SW 1271 (cell line): Measurements from ENCODE around the gene C10orf53.

Source experiments
- DNase-seq, 2 experiments: peaks; one replicate each; lab custom pipeline; 2025; lab: John Stamatoyannopoulos, UW

Gene C10orf53

DNA sequence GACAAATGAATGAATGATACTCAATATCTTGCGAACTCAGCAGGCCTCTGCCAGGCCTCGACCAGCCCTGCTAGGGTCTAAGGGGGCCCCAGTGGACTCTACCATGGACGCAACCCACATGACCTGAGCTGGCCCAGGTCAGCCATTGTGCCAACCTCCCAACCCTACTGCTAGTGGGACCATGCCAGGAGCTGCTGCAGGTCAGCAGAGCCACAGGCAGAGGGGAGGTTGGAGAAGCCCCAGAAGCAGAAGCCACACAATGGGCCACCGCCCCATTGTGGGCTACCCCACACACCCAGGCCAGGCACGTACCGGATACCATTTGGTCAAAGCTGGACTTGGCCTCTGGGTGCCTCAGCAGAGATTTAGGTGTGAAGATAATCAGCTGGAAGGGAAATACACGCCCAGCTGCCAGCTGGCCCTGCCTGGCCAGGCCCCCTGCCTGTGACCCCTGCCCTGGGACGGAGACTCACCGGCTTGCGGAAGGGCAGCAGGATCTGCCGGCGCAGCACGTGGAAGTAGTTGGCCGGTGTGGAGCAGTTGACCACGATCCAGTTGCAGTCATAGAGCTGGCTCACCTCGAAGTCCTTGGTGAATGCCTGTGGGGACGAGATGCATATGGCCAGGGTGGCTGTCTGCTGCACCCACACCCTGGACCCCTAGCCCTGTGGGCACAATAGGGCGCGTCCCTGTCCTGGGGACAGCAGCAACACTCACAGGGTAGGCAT, 58.2 kb downstream of the C10orf53 start:
- no peak for DNase-seq

GRCh38 chr10:49738616-49739360, 59.3 kb downstream of the C10orf53 start:
- no peak for DNase-seq

- DNase-seq: no peak
Measured at GRCh38 chr10:49739426-49739825, 60.0 kb downstream of the C10orf53 start.

GRCh38 chr10:49740346-49741107, 61.1 kb downstream of the C10orf53 start:
- no peak for DNase-seq

DNA sequence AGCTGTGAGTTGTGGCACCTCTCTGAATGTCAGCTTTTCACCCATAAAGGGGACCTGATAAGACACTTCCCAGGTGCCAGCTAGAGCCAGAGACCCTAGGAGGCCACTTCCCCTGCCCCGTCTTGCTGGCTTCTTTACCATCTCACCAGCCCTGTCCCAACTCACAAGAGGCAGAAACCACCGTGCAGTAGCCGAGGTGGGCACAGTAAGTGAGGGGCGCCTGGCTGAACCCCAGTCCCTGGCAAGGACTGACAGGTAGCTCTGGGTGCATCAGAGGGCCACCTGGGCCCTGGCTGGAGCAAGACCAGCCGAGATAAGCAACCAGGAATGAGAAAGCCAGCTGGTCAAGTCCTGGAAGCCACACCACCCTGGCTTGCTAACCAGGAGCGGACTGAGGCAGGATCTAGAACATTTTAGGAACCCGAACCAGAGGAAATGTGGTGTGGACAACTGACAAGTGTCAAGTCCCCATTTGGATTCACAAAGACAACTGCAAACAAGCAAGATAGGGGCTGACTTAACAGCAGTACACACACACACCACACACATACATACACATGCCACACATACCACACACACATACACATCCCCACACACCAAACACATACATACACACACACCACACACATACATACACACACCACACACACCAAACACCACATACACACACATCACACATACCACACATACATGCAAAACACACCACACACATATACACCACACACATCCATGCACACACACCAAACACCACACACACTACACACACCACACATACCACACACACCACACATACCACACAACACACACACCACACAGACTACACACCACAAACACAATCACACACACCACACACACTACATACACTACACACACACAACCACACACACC, 61.9 kb downstream of the C10orf53 start:
- DNase-seq: no peak

- no peak for DNase-seq
Measured at GRCh38 chr10:49742683-49743463, 63.4 kb downstream of the C10orf53 start.

- no peak for DNase-seq
Measured at GRCh38 chr10:49743464-49744075, 64.1 kb downstream of the C10orf53 start.

- DNase-seq: no peak
Measured at GRCh38 chr10:49744091-49744685, 64.7 kb downstream of the C10orf53 start.

DNA sequence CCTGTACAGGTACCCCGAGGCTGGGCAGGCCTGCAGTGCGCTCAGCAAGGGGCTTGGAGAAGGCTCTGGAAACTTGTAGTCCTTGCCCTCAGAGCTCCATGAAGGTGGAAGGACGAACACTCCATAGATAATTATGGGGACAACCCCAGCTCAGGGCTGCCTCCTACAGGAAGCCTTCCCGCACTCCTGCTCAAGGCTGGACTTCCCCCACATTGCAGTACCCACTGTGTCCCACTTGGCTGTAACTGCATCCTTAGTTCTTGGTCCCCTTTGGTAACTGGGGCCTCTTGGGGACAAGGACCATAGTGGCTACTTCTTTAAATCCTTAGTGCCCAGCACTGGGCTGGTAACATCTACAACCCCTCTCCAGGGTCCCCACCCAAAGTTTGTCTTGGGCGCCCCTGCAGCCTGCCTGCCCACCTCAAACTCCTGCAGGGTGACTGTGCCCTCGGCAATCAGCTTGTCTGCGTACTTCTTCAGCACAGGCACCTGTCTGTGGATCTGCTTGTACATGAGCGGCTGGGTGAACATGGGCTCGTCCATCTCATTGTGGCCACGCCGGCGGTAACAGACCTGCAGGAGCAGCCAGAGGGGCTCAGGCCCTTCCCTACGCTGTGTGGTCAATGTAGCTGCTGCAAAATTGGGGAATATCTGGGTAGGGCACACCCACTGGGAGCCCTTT, 65.6 kb downstream of the C10orf53 start:
- DNase-seq: no peak

DNA sequence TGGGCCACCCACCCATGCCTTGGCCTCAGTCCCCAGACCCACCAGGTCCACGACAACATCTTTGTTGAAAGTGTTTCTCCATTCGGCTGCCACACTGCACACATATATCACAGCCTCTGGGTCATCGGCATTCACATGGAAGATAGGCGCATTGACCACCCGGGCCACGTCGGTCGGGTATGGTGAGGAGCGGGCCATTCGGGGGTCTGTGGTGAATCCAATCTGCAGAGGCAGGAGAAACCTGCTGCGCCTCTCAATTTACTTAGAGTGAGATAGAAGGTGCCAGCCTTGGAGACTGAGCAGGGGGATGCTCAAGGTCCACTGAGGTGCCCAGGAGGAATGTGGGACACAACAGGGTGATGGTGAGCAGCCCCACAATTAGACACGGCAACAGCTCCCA, 66.3 kb downstream of the C10orf53 start:
- no peak for DNase-seq

DNA sequence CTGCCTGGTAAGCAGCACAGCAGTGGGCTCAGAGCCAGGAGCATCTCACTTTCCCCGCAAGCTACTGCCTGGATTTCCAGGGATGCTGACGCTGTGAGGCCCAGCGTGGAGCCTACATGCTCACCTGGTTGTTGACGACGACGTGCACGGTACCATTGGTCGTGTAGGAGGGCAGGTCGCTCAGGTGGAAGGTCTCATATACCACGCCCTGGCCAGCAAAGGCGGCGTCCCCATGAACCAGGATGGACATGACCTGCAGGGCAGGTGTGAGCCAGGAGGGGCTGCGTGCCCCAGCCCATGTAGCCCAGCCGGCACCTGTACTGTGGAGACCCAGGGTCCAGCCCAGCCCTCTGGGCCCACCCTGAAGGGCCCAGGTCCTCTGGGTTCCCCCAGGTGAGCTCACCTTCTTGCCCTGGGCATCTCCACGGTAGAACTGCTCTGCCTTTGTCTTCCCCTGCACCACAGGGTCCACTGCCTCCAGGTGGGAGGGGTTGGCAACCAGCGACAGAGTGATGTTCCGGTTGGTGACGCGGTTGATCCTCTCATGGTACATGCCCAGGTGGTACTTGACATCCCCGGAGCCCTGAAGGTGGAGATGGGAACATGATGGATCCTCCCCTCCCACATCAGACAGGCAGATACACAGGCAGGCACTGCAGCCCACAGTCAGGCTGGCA, 67.3 kb downstream of the C10orf53 start:
- DNase-seq: no peak
